CD4-positive, alpha-beta T cell treated with Interleukin-12 subunit alpha and Interleukin-12 subunit beta, for 1 hour (primary cell): ENCODE measurements around the gene BLOC1S4.
"Not testable (repeated sequence)": the region's sequence is repeated elsewhere in the genome, so short reads cannot be mapped to it uniquely, and the experiment has no call there.

ENCODE experiments used
- DNase-seq: peaks from one replicate; pipeline ENCODE4 v3.0.0-alpha.2; 2020

Gene BLOC1S4

GRCh38 chr4:6746721-6747293 is 30.8 kb downstream of the BLOC1S4 start:
- no peak for DNase-seq

GRCh38 chr4:6747294-6748051 is 31.5 kb downstream of the BLOC1S4 start:
- DNase-seq: no peak

GRCh38 chr4:6748286-6748685 is 32.3 kb downstream of the BLOC1S4 start:
- no peak for DNase-seq

- DNase-seq: no peak
Observed at GRCh38 chr4:6749340-6750171, 33.6 kb downstream of the BLOC1S4 start.

- no peak for DNase-seq
Observed at GRCh38 chr4:6750286-6751221, 34.6 kb downstream of the BLOC1S4 start.

- no peak for DNase-seq
Observed at GRCh38 chr4:6751611-6752485, 35.9 kb downstream of the BLOC1S4 start.

- no peak for DNase-seq
Observed at GRCh38 chr4:6752486-6752829, 36.5 kb downstream of the BLOC1S4 start.

GRCh38 chr4:6753103-6753560 is 37.2 kb downstream of the BLOC1S4 start:
- DNase-seq: no peak

- no peak for DNase-seq
Observed at GRCh38 chr4:6753891-6754290, 37.9 kb downstream of the BLOC1S4 start.

- no peak for DNase-seq
Observed at GRCh38 chr4:6754481-6755087, 38.6 kb downstream of the BLOC1S4 start.

GRCh38 chr4:6755088-6755753 is 39.2 kb downstream of the BLOC1S4 start:
- DNase-seq: no peak

GRCh38 chr4:6756345-6756744 is 40.4 kb downstream of the BLOC1S4 start:
- DNase-seq: not testable (repeated sequence)

- no peak for DNase-seq
Observed at GRCh38 chr4:6758728-6759127, 42.8 kb downstream of the BLOC1S4 start.

GRCh38 chr4:6760865-6761264 is 44.9 kb downstream of the BLOC1S4 start:
- DNase-seq: no peak

- DNase-seq: peak; percentile 21
Observed at GRCh38 chr4:6761649-6762615, 46.0 kb downstream of the BLOC1S4 start.

GRCh38 chr4:6763330-6763851 is 47.4 kb downstream of the BLOC1S4 start:
- no peak for DNase-seq

- no peak for DNase-seq
Observed at GRCh38 chr4:6764976-6765620, 49.1 kb downstream of the BLOC1S4 start.

- DNase-seq: no peak
Observed at GRCh38 chr4:6765703-6766102, 49.7 kb downstream of the BLOC1S4 start.
